ENCODE results near the gene SKIDA1.

- TF ChIP-seq, protein P1, sequence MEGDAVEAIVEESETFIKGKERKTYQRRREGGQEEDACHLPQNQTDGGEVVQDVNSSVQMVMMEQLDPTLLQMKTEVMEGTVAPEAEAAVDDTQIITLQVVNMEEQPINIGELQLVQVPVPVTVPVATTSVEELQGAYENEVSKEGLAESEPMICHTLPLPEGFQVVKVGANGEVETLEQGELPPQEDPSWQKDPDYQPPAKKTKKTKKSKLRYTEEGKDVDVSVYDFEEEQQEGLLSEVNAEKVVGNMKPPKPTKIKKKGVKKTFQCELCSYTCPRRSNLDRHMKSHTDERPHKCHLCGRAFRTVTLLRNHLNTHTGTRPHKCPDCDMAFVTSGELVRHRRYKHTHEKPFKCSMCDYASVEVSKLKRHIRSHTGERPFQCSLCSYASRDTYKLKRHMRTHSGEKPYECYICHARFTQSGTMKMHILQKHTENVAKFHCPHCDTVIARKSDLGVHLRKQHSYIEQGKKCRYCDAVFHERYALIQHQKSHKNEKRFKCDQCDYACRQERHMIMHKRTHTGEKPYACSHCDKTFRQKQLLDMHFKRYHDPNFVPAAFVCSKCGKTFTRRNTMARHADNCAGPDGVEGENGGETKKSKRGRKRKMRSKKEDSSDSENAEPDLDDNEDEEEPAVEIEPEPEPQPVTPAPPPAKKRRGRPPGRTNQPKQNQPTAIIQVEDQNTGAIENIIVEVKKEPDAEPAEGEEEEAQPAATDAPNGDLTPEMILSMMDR (conservative IDR thresholded peaks at IDR 0.05): no peak
- TF ChIP-seq ZFX (IDR thresholded peaks at IDR 0.05): no peak
Measured at GRCh38 chr10:21492421-21492820, 33.1 kb downstream of the SKIDA1 start.
